ENCODE data around the gene GPC6. TPM values are rescaled to one million over a fixed set of nuclear protein-coding genes. Genes with fewer than 3 reads are reported as not detected.

The GPC6 gene
- total RNA-seq, 2 donors from 2014 or later = 1.6 to 4.0 TPM

GRCh38 chr13:93224535-93224934 is 2.1 kb upstream of the GPC6 start:
- WGBS, 2 donors = 76 to 83% methylated on average over 1 of the region's 1 CpG
- Histone ChIP-seq H3K9me3 (no peaks in the 10 kb centered on the region), H3K27ac (no peak overlapping the region), H3K4me3 (no peak overlapping the region), H3K4me1 (peaks cover 26% of the 10 kb centered on the region), H3K36me3 (replicated peaks in 1 of 2; ENCODE audit: insufficient read depth in 1 of 2, low read depth in 2 of 2) (no peaks in the 10 kb centered on the region), H3K27me3 (no peaks in the 10 kb centered on the region)
- DNase-seq = no peak
- ATAC-seq = no peak
- TF ChIP-seq, protein P1, sequence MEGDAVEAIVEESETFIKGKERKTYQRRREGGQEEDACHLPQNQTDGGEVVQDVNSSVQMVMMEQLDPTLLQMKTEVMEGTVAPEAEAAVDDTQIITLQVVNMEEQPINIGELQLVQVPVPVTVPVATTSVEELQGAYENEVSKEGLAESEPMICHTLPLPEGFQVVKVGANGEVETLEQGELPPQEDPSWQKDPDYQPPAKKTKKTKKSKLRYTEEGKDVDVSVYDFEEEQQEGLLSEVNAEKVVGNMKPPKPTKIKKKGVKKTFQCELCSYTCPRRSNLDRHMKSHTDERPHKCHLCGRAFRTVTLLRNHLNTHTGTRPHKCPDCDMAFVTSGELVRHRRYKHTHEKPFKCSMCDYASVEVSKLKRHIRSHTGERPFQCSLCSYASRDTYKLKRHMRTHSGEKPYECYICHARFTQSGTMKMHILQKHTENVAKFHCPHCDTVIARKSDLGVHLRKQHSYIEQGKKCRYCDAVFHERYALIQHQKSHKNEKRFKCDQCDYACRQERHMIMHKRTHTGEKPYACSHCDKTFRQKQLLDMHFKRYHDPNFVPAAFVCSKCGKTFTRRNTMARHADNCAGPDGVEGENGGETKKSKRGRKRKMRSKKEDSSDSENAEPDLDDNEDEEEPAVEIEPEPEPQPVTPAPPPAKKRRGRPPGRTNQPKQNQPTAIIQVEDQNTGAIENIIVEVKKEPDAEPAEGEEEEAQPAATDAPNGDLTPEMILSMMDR (IDR thresholded peaks at IDR 0.05) = no peak
- no peak for TF ChIP-seq POLR2A (IDR thresholded peaks at IDR 0.05)
- intact Hi-C loops (cut with DNase I) = no loop called here

DNA sequence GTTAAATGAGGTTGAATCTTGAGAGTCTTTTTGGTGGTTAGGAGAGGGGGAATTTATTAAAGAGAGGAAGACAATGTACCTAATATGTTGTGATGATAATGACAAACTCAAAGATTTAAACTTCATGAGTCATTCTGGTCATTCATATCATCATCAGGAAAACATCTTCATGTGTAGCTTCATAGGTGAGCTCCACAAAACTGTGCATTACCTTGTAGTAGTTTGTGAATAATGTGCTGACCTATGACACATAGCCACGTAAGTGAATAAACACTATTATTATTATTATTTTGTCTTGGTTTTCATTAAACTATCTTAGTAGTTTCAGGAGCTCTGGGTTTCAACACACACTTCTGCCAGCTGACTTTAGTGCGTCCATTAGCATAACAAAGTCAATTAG is 997 bp upstream of the GPC6 start:
- ATAC-seq (no peak), DNase-seq (no peak)
- 72 to 76% methylated on average over 2 of the region's 2 CpGs for whole genome bisulfite sequencing, 2 donors
- H3K4me1 ChIP-seq = peaks cover 26% of the 10 kb centered on the region
- intact Hi-C loops (cut with DNase I) = no loop called here
- no peak overlapping the region for H3K4me3 ChIP-seq
- H3K27me3 ChIP-seq = no peaks in the 10 kb centered on the region
- no peaks in the 10 kb centered on the region for H3K9me3 ChIP-seq
- H3K36me3 ChIP-seq (replicated peaks in 1 of 2; ENCODE audit: insufficient read depth in 1 of 2, low read depth in 2 of 2) = no peaks in the 10 kb centered on the region
- TF ChIP-seq POLR2A (IDR thresholded peaks at IDR 0.05) = no peak
- TF ChIP-seq, protein P1 (IDR thresholded peaks at IDR 0.05) = no peak
- H3K27ac ChIP-seq = no peak overlapping the region

GRCh38 chr13:93226065-93226622 is 463 bp upstream of the GPC6 start:
- intact Hi-C loops (cut with DNase I) = no loop called here
- WGBS, 2 donors = 11 to 16% methylated on average over 5 of the region's 5 CpGs
- no peak for DNase-seq
- no peaks in the 10 kb centered on the region for H3K9me3 ChIP-seq
- peak overlapping the region in 1 of 2 donors; percentile 34 for H3K4me3 ChIP-seq
- no peaks in the 10 kb centered on the region for H3K27me3 ChIP-seq
- H3K4me1 ChIP-seq = peaks cover 26% of the 10 kb centered on the region
- no peak for ATAC-seq
- no peaks in the 10 kb centered on the region for H3K36me3 ChIP-seq (replicated peaks in 1 of 2; ENCODE audit: insufficient read depth in 1 of 2, low read depth in 2 of 2)
- H3K27ac ChIP-seq = no peak overlapping the region
- TF ChIP-seq, protein P1 (IDR thresholded peaks at IDR 0.05) = no peak
- TF ChIP-seq POLR2A (IDR thresholded peaks at IDR 0.05) = no peak

DNA sequence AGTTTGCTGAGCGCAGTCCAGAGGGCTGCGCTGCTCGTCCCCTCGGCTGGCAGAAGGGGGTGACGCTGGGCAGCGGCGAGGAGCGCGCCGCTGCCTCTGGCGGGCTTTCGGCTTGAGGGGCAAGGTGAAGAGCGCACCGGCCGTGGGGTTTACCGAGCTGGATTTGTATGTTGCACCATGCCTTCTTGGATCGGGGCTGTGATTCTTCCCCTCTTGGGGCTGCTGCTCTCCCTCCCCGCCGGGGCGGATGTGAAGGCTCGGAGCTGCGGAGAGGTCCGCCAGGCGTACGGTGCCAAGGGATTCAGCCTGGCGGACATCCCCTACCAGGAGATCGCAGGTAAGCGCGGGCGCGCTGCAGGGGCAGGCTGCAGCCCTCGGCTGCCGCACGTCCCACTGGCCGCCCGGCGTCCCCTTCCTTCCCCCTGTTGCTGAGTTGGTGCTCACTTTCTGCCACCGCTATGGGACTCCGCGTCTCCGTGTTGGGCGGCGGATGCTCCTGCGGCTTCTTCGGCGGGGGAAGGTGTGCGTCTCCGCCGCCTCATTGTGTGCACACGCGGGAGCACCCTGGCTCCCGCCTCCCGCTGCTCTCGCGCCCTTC is 772 bp downstream of the GPC6 start:
- TF ChIP-seq, protein P1 (IDR thresholded peaks at IDR 0.05) = no peak
- TF ChIP-seq POLR2A (IDR thresholded peaks at IDR 0.05) = no peak
- DNase-seq (no peak), ATAC-seq (peak; percentile 25)
- Histone ChIP-seq H3K4me3 (peak overlapping the region; percentile 24 to 34), H3K36me3 (replicated peaks in 1 of 2; ENCODE audit: insufficient read depth in 1 of 2, low read depth in 2 of 2) (no peaks in the 10 kb centered on the region), H3K27ac (peak overlapping the region in 2 of 4 donors; percentile 38 to 39), H3K4me1 (peaks cover 26% of the 10 kb centered on the region), H3K9me3 (no peaks in the 10 kb centered on the region), H3K27me3 (no peaks in the 10 kb centered on the region)
- 0 to 1% methylated on average over 15 to 55 of the region's 55 CpGs for WGBS, 2 donors
- intact Hi-C loops (cut with DNase I) = no loop called here
